B cell (primary cell): ENCODE measurements around the gene SPX. TPM values are rescaled to one million over a fixed set of nuclear protein-coding genes. Genes with fewer than 3 reads are reported as not detected.

ENCODE experiments used
- ATAC-seq: fragments of 200-7000 bp; cut with Tn5 transposase; one replicate; pipeline ENCODE4 v1.10.0; 2021; ENCODE audit warnings: low read depth, mild to moderate bottlenecking, moderate number of reproducible peaks, moderate library complexity
- CTCF ChIA-PET: fragments of 350-600 bp; sonication (Branson Sonifier 250); formaldehyde crosslinking; loops from one replicate; lab custom pipeline; 2021; ENCODE audit warnings: antibody characterized with exemption, inconsistent platforms; lab: Charles Lee
- POLR2A ChIA-PET: fragments of 350-600 bp; sonication (Branson Sonifier 250); formaldehyde crosslinking; loops from one replicate; lab custom pipeline; 2021; ENCODE audit warnings: antibody characterized with exemption; lab: Charles Lee
- DNase-seq: peaks from one replicate; pipeline ENCODE4 v3.0.0; 2013
- H2AFZ ChIP-seq: 2 replicates; pipeline ENCODE4 v1.6.1; 2012; ENCODE audit warnings: mild to moderate bottlenecking, low read depth, low read length; ENCODE audit not compliant: insufficient read depth, poor library complexity, severe bottlenecking
- H3K27ac ChIP-seq, 2 donors: 1 replicate in 1 of 2; 2 replicates in 1 of 2; pipeline ENCODE4 v1.5.1; 2012 to 2013; ENCODE audit warnings: low read length in 2 of 2, mild to moderate bottlenecking in 2 of 2, moderate library complexity in 1 of 2
- H3K27me3 ChIP-seq, 4 experiments: fragments of 200-600 bp in 1 of 4; sonication (generic) in 1 of 4; replicated peaks in 1 of 4; 1 replicate in 2 of 4; 2 replicates in 2 of 4; pipeline versions ENCODE4 v1.6.1 to v1.7.0; 2013 to 2016; ENCODE audit warnings: low read length in 3 of 4, mild to moderate bottlenecking in 2 of 4, mixed read lengths in 1 of 4, moderate library complexity in 1 of 4; ENCODE audit not compliant: insufficient read depth in 4 of 4, control insufficient read depth in 3 of 4; ENCODE audit errors: control extremely low read depth in 1 of 4
- H3K36me3 ChIP-seq, 2 experiments: replicated peaks in 1 of 2; 1 replicate in 1 of 2; 2 replicates in 1 of 2; pipeline versions ENCODE4 v1.6.1 to v1.7.1; 2013; ENCODE audit warnings: low read length in 1 of 2; ENCODE audit not compliant: insufficient read depth in 2 of 2, control insufficient read depth in 1 of 2; ENCODE audit errors: control extremely low read depth in 1 of 2, extremely low read depth in 1 of 2
- H3K4me1 ChIP-seq, 2 donors: fragments of 200-600 bp in 1 of 2; sonication (generic) in 1 of 2; 1 replicate in 1 of 2; 2 replicates in 1 of 2; pipeline versions ENCODE4 v1.5.1 to v1.6.1; 2013 to 2017; ENCODE audit warnings: low read length in 2 of 2; ENCODE audit not compliant: control insufficient read depth in 2 of 2, insufficient read depth in 2 of 2
- H3K4me2 ChIP-seq: replicated peaks from 2 replicates; pipeline ENCODE3; 2012; ENCODE audit warnings: mild to moderate bottlenecking, low read depth, low read length; ENCODE audit not compliant: poor library complexity, severe bottlenecking
- H3K4me3 ChIP-seq, 5 experiments: fragments of 200-600 bp in 1 of 5; sonication (generic) in 1 of 5; 1 replicate in 3 of 5; 2 replicates in 2 of 5; pipeline versions ENCODE4 v1.5.1 to v1.7.0; 2011 to 2016; ENCODE audit warnings: low read length in 4 of 5, mild to moderate bottlenecking in 4 of 5, low read depth in 2 of 5, control low read depth in 1 of 5, moderate library complexity in 1 of 5; ENCODE audit not compliant: insufficient read depth in 1 of 5; ENCODE audit errors: control extremely low read depth in 1 of 5, extremely low read depth in 1 of 5
- H3K79me2 ChIP-seq: fragments of 200-600 bp; sonication (generic); one replicate; pipeline ENCODE4 v1.6.0; 2016; ENCODE audit warnings: low read length; ENCODE audit not compliant: control insufficient read depth, insufficient read depth
- H3K9ac ChIP-seq: fragments of 200-600 bp; sonication (generic); 2 replicates; pipeline ENCODE4 v1.6.1; 2017; ENCODE audit warnings: mild to moderate bottlenecking, low read length, moderate library complexity
- H3K9me3 ChIP-seq, 3 donors: one replicate each; pipeline versions ENCODE4 v1.6.1 to v1.7.1; 2013; ENCODE audit warnings: low read length in 2 of 3; ENCODE audit not compliant: control insufficient read depth in 2 of 3, insufficient read depth in 1 of 3; ENCODE audit errors: control extremely low read depth in 1 of 3
- H4K20me1 ChIP-seq: 2 replicates; pipeline ENCODE4 v1.6.0; 2012; ENCODE audit warnings: mild to moderate bottlenecking, low read length; ENCODE audit not compliant: insufficient read depth, control insufficient read depth, poor library complexity, severe bottlenecking
- H3K27ac Mint-ChIP-seq: one replicate; pipeline ENCODE4 v1.8.0; 2021; ENCODE audit warnings: mixed read lengths
- H3K27me3 Mint-ChIP-seq: one replicate; pipeline ENCODE4 v1.8.0; 2021; ENCODE audit warnings: mixed read lengths
- H3K4me1 Mint-ChIP-seq: one replicate; pipeline ENCODE4 v1.8.0; 2021; ENCODE audit warnings: mixed read lengths
- H3K4me3 Mint-ChIP-seq: one replicate; pipeline ENCODE4 v1.8.0; 2021; ENCODE audit warnings: mixed read lengths
- H3K9me3 Mint-ChIP-seq: one replicate; pipeline ENCODE4 v1.8.0; 2022; ENCODE audit warnings: mixed read lengths; ENCODE audit not compliant: insufficient read depth
- EZH2 ChIP-seq: IDR thresholded peaks from 2 replicates; pipeline ENCODE4 v1.6.1; 2012; ENCODE audit warnings: borderline replicate concordance, low read depth, mild to moderate bottlenecking, moderate library complexity, low read length; ENCODE audit not compliant: insufficient read depth, poor library complexity, severe bottlenecking
- WGBS: methylation state at CpG from one replicate; pipeline ENCODE4 v1.1.5; 2013; ENCODE audit warnings: missing lambda C conversion rate; ENCODE audit not compliant: insufficient coverage; 5-methylcytosine and 5-hydroxymethylcytosine counted together
- intact Hi-C: fragments of 100-400 bp; cut with micrococcal nuclease; formaldehyde crosslinking; loops from one replicate; pipeline ENCODE4 v1.10.0; 2022
- polyA plus RNA-seq: library from polyadenylated mRNA; depleted of rRNA; stranded (reverse); fragments of >200 nt; gene quantifications from 2 replicates; pipeline ENCODE4 v1.2.3, GENCODE V29; 2012
- total RNA-seq, 2 donors: library from RNA; stranded (reverse); fragments of 120-200 nt in 1 of 2; gene quantifications; 1 replicate in 1 of 2; 2 replicates in 1 of 2; pipeline versions ENCODE4 v1.2.3 to v1.2.4, GENCODE V29; 2013 to 2022
- TF ChIP-seq, protein P1 (sequence below): fragments of 200-600 bp; IDR thresholded peaks from one replicate; pipeline ENCODE4 v1.8.0; 2022; ENCODE audit warnings: antibody characterized with exemption, mild to moderate bottlenecking

SPX gene
- total and polyA plus RNA-seq, 2 donors (not counting 1 experiment from before 2014, with no cell fraction given), result 0.04 to 0.39 TPM

GRCh38 chr12:21529456-21529855, 3.4 kb downstream of the SPX start:
- WGBS, result 85% methylated on average over 1 of the region's 2 CpGs
- H3K4me3 ChIP-seq, result no peak overlapping the region
- H3K9me3 ChIP-seq, result peaks cover 0 to under 1% (median 0%) of the 10 kb centered on the region in 3 donors
- ATAC-seq (no peak), DNase-seq (no peak)
- no peak overlapping the region for H3K27ac ChIP-seq
- no peaks in the 10 kb centered on the region for H3K79me2 ChIP-seq
- POLR2A ChIA-PET, result no interaction called here
- no peak overlapping the region for H3K4me2 ChIP-seq
- Mint-ChIP-seq H3K27me3 (peaks cover 26% of the 10 kb centered on the region), H3K4me1 (peaks cover 12% of the 10 kb centered on the region), H3K27ac (no peak overlapping the region), H3K4me3 (no peak overlapping the region), H3K9me3 (peaks cover 6% of the 10 kb centered on the region)
- CTCF ChIA-PET, result no interaction called here
- no peak overlapping the region for H3K9ac ChIP-seq
- no peaks in the 10 kb centered on the region for H4K20me1 ChIP-seq
- TF ChIP-seq EZH2, result no peak
- TF ChIP-seq, protein P1, sequence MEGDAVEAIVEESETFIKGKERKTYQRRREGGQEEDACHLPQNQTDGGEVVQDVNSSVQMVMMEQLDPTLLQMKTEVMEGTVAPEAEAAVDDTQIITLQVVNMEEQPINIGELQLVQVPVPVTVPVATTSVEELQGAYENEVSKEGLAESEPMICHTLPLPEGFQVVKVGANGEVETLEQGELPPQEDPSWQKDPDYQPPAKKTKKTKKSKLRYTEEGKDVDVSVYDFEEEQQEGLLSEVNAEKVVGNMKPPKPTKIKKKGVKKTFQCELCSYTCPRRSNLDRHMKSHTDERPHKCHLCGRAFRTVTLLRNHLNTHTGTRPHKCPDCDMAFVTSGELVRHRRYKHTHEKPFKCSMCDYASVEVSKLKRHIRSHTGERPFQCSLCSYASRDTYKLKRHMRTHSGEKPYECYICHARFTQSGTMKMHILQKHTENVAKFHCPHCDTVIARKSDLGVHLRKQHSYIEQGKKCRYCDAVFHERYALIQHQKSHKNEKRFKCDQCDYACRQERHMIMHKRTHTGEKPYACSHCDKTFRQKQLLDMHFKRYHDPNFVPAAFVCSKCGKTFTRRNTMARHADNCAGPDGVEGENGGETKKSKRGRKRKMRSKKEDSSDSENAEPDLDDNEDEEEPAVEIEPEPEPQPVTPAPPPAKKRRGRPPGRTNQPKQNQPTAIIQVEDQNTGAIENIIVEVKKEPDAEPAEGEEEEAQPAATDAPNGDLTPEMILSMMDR, result no peak
- no peaks in the 10 kb centered on the region for H3K36me3 ChIP-seq
- intact Hi-C loops, result loop anchor here (5.0 kb wide), 1 partner anchor 128 kb away; the partner anchor contains the start of gene LDHB
- peaks cover 6 to 9% of the 10 kb centered on the region in 2 donors for H3K4me1 ChIP-seq
- H3K27me3 ChIP-seq, result peaks cover 0 to 14% (median 9%) of the 10 kb centered on the region in 4 experiments
- H2AFZ ChIP-seq, result no peak overlapping the region

- intact Hi-C loops, result no loop called here
- no peak overlapping the region for H3K27ac ChIP-seq
- no peaks in the 10 kb centered on the region for H3K79me2 ChIP-seq
- no peak overlapping the region for H2AFZ ChIP-seq
- no peak overlapping the region for H3K4me3 ChIP-seq
- 90% methylated on average over 3 of the region's 5 CpGs for WGBS
- Mint-ChIP-seq H3K4me1 (no peaks in the 10 kb centered on the region), H3K9me3 (no peaks in the 10 kb centered on the region), H3K4me3 (no peak overlapping the region), H3K27me3 (peaks cover 9% of the 10 kb centered on the region), H3K27ac (no peak overlapping the region)
- ChIA-PET CTCF (no interaction called here), POLR2A (interaction anchor here (0.5 kb wide), 1 partner anchor 47 kb away, joined by 5 read pairs; no protein-coding TSS in a partner anchor)
- peaks cover 0 to 4% (median 0%) of the 10 kb centered on the region in 4 experiments for H3K27me3 ChIP-seq
- no peak for DNase-seq
- H3K9me3 ChIP-seq, result no peaks in the 10 kb centered on the region
- H3K36me3 ChIP-seq, result no peaks in the 10 kb centered on the region
- no peaks in the 10 kb centered on the region for H4K20me1 ChIP-seq
- TF ChIP-seq EZH2, result no peak
- TF ChIP-seq, protein P1, result no peak
- H3K9ac ChIP-seq, result no peak overlapping the region
- no peak overlapping the region for H3K4me2 ChIP-seq
- H3K4me1 ChIP-seq, result no peaks in the 10 kb centered on the region
- no peak for ATAC-seq
Measured at GRCh38 chr12:21538061-21538653, 12.1 kb downstream of the SPX start.
